GM23248 (cell line): ENCODE measurements around the gene ADAMTSL2.

Experiments
- EZH2 ChIP-seq: fragments of 200-600 bp; sonication (generic); IDR thresholded peaks from 2 replicates; pipeline ENCODE4 v1.6.1; 2018; ENCODE audit warnings: antibody characterized with exemption, mild to moderate bottlenecking; ENCODE audit not compliant: insufficient read depth, poor library complexity, severe bottlenecking
- EZH2phosphoT487 ChIP-seq: fragments of 200-600 bp; sonication (generic); IDR thresholded peaks from 2 replicates; pipeline ENCODE4 v1.6.1; 2018; ENCODE audit warnings: antibody characterized with exemption, moderate library complexity, mild to moderate bottlenecking, low read depth; ENCODE audit not compliant: insufficient read depth

DNA sequence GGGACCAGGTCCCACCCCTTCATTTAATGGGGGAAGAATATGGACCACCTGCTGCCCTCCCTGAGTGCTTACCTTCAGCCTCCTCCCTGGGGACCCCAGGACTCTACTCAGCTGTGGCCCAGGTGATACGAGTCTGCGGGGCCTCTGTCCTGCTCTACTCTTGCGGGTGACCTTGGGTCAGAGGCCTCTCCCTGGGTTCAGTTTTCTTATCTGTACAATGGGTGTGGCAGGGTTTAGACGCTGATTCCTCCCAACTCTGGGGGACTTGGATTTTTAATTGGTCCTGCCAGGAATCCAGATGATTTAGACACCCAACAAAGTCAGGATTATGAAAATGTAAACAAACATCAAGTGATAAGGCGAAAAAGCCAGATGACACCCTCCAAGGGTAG lies 49.7 kb downstream of the ADAMTSL2 start:
- TF ChIP-seq EZH2 (no peak), EZH2phosphoT487 (no peak)
